HepG2 (cell line): ENCODE data around the gene NPHS1. TPM values are rescaled to one million over a fixed set of nuclear protein-coding genes. Genes with fewer than 3 reads are reported as not detected.

Experiments used
- CBFB ChIP-seq: sonication (generic); formaldehyde crosslinking; IDR thresholded peaks from 2 replicates; pipeline ENCODE4 v1.4.0; 2020; ENCODE audit warnings: missing genetic modification reagents
- DRAP1 ChIP-seq: IDR thresholded peaks from 2 replicates; pipeline ENCODE4 v1.6.1; 2016; ENCODE audit warnings: missing genetic modification reagents, missing compliant biosample characterization
- ETV5 ChIP-seq: IDR thresholded peaks from 2 replicates; pipeline ENCODE4 v1.6.1; 2018; ENCODE audit warnings: missing biosample characterization, missing genetic modification reagents, inconsistent platforms, borderline replicate concordance
- GATAD1 ChIP-seq: IDR thresholded peaks from 2 replicates; pipeline ENCODE4 v1.6.1; 2016; ENCODE audit warnings: missing genetic modification reagents, missing compliant biosample characterization
- HES4 ChIP-seq: sonication (generic); formaldehyde crosslinking; IDR thresholded peaks from 2 replicates; pipeline ENCODE4 v1.9.0; 2021; ENCODE audit warnings: mild to moderate bottlenecking, missing genetic modification reagents, borderline replicate concordance
- RBFOX2 ChIP-seq: fragments of 200-400 bp; formaldehyde crosslinking; IDR thresholded peaks from 2 replicates; pipeline ENCODE4 v1.6.1; 2017; ENCODE audit warnings: low read depth, mild to moderate bottlenecking, low read length
- SALL2 ChIP-seq: sonication (generic); formaldehyde crosslinking; IDR thresholded peaks from 2 replicates; pipeline ENCODE4 v1.8.1; 2023; ENCODE audit warnings: mild to moderate bottlenecking, missing genetic modification reagents, inconsistent platforms
- TFAP4 ChIP-seq: sonication (generic); IDR thresholded peaks from 2 replicates; pipeline ENCODE4 v1.6.1; 2016; ENCODE audit warnings: low read depth, borderline replicate concordance
- YEATS4 ChIP-seq: sonication (generic); formaldehyde crosslinking; IDR thresholded peaks from 2 replicates; pipeline ENCODE4 v1.4.0; 2020; ENCODE audit warnings: missing genetic modification reagents, borderline replicate concordance
- ZBTB7B ChIP-seq: sonication (generic); formaldehyde crosslinking; IDR thresholded peaks from 2 replicates; pipeline ENCODE4 v1.4.0; 2020; ENCODE audit warnings: missing genetic modification reagents
- ZNF484 ChIP-seq: sonication (generic); formaldehyde crosslinking; IDR thresholded peaks from 2 replicates; pipeline ENCODE4 v1.5.1; 2020; ENCODE audit warnings: mild to moderate bottlenecking, low read depth, missing genetic modification reagents, borderline replicate concordance
- ZNF740 ChIP-seq: sonication (generic); formaldehyde crosslinking; IDR thresholded peaks from 2 replicates; pipeline ENCODE4 v1.4.0; 2020; ENCODE audit warnings: missing genetic modification reagents
- ZNF879 ChIP-seq: sonication (generic); formaldehyde crosslinking; IDR thresholded peaks from 2 replicates; pipeline ENCODE4 v1.8.1; 2023; ENCODE audit warnings: missing genetic modification reagents
- polyA plus RNA-seq, 8 experiments: library from polyadenylated mRNA; depleted of rRNA in 3 of 8; stranded (reverse) in 7 of 8; unstranded in 1 of 8; fragments of >200 nt; fragmentation: Illumina TruSeq in 4 of 8; extraction: Trizol in 4 of 8; gene quantifications; 2 replicates each; pipeline versions ENCODE4 v1.2.1 to v1.2.3, GENCODE V29; 2011 to 2016; ENCODE audit warnings: low read depth in 4 of 8, missing spikeins in 1 of 8, mixed read lengths in 1 of 8; ENCODE audit not compliant: insufficient read depth in 1 of 8
- total RNA-seq, 5 experiments: library from RNA; depleted of rRNA; stranded (reverse); fragments of >200 nt; fragmentation: Illumina TruSeq; extraction: Trizol; gene quantifications; 2 replicates each; pipeline ENCODE4 v1.2.3, GENCODE V29; 2016; ENCODE audit warnings: low read depth in 1 of 5
- TF ChIP-seq, protein P1 (sequence below): IDR thresholded peaks from 2 replicates; pipeline ENCODE4 v1.6.1; 2016; ENCODE audit warnings: mild to moderate bottlenecking
- TF ChIP-seq, protein P2 (sequence below), 2 experiments: sonication (generic) in 1 of 2; formaldehyde crosslinking in 1 of 2; IDR thresholded peaks; 2 replicates each; pipeline versions ENCODE4 v1.4.0 to v1.6.1; 2018 to 2020; ENCODE audit warnings: missing genetic modification reagents in 2 of 2, borderline replicate concordance in 1 of 2, low read depth in 1 of 2, mild to moderate bottlenecking in 1 of 2, missing biosample characterization in 1 of 2
- TF ChIP-seq, protein P3 (sequence below): sonication (generic); formaldehyde crosslinking; IDR thresholded peaks from 2 replicates; pipeline ENCODE4 v1.4.0; 2020; ENCODE audit warnings: missing genetic modification reagents

NPHS1 gene
- total and polyA plus RNA-seq, 2 of the 13 experiments (the other 11 are each of a cell fraction or from before 2014, with no cell fraction given) = not detected

DNA sequence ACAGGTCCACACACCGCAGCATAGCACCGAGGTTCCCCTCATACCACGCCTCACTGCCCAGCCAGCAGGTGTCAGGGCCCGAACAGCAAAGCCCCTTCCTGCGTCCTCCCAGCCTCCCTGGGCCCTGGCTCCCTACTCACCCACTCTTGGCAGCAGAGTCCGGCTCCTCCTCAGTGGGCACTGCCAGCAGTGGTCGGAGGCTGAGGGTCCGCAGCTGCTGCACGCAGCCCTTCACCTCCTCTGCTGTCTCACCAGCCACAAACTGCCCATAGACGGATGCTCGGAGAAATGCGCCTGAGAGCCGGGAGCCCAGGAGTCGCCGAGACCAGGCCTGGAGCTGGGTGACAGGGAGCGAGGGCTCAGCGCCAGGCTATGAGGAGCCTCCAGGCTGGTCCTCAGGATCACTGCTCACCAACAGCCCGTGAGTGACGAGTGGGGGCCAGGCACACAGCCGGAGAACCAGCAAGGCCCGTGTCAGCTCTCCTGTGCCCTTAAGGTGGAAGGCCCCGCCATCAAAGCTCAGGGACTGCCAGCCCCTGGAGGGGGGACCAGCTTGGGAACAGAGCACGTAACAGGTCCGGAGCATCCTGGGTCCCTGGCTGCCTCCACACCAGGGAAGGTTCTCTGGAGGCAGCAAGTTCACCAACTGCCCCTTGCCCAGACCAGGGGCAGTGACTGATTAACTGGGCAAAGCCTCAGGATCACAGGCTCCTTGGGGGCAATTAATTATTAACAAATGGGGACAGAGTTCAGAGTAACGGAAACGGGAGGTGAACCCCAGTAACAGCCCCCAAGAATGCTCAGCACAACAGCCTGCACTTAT lies 39.9 kb downstream of the NPHS1 start, which contains the start of gene PRODH2 (continued):
- TF ChIP-seq, protein P1, sequence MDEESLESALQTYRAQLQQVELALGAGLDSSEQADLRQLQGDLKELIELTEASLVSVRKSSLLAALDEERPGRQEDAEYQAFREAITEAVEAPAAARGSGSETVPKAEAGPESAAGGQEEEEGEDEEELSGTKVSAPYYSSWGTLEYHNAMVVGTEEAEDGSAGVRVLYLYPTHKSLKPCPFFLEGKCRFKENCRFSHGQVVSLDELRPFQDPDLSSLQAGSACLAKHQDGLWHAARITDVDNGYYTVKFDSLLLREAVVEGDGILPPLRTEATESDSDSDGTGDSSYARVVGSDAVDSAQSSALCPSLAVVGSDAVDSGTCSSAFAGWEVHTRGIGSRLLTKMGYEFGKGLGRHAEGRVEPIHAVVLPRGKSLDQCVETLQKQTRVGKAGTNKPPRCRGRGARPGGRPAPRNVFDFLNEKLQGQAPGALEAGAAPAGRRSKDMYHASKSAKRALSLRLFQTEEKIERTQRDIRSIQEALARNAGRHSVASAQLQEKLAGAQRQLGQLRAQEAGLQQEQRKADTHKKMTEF (CRISPR knock-in tag) = peak; percentile 70
- TF ChIP-seq, protein P2, sequence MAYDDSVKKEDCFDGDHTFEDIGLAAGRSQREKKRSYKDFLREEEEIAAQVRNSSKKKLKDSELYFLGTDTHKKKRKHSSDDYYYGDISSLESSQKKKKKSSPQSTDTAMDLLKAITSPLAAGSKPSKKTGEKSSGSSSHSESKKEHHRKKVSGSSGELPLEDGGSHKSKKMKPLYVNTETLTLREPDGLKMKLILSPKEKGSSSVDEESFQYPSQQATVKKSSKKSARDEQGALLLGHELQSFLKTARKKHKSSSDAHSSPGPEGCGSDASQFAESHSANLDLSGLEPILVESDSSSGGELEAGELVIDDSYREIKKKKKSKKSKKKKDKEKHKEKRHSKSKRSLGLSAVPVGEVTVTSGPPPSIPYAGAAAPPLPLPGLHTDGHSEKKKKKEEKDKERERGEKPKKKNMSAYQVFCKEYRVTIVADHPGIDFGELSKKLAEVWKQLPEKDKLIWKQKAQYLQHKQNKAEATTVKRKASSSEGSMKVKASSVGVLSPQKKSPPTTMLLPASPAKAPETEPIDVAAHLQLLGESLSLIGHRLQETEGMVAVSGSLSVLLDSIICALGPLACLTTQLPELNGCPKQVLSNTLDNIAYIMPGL (CRISPR knock-in tag; IDR thresholded peaks at IDR 0.05; ENCODE audit: borderline replicate concordance in 1 of 2, low read depth in 1 of 2) = peak; percentile 42 to 77; a peak in 3 of 4 replicates
- TF ChIP-seq, protein P3, sequence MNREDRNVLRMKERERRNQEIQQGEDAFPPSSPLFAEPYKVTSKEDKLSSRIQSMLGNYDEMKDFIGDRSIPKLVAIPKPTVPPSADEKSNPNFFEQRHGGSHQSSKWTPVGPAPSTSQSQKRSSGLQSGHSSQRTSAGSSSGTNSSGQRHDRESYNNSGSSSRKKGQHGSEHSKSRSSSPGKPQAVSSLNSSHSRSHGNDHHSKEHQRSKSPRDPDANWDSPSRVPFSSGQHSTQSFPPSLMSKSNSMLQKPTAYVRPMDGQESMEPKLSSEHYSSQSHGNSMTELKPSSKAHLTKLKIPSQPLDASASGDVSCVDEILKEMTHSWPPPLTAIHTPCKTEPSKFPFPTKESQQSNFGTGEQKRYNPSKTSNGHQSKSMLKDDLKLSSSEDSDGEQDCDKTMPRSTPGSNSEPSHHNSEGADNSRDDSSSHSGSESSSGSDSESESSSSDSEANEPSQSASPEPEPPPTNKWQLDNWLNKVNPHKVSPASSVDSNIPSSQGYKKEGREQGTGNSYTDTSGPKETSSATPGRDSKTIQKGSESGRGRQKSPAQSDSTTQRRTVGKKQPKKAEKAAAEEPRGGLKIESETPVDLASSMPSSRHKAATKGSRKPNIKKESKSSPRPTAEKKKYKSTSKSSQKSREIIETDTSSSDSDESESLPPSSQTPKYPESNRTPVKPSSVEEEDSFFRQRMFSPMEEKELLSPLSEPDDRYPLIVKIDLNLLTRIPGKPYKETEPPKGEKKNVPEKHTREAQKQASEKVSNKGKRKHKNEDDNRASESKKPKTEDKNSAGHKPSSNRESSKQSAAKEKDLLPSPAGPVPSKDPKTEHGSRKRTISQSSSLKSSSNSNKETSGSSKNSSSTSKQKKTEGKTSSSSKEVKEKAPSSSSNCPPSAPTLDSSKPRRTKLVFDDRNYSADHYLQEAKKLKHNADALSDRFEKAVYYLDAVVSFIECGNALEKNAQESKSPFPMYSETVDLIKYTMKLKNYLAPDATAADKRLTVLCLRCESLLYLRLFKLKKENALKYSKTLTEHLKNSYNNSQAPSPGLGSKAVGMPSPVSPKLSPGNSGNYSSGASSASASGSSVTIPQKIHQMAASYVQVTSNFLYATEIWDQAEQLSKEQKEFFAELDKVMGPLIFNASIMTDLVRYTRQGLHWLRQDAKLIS (CRISPR knock-in tag) = 0 out of 2 replicates have a peak, but pooled peaks have one; percentile 30
- TF ChIP-seq RBFOX2 (peak; percentile 63), SALL2 (CRISPR knock-in tag) (no peak), ZNF879 (CRISPR knock-in tag) (0 out of 2 replicates have a peak, but pooled peaks have one; percentile 61), GATAD1 (CRISPR knock-in tag) (peak; percentile 54; the same call in 1 of the 2 replicates), YEATS4 (CRISPR knock-in tag) (peak; percentile 55; the same call in 1 of the 2 replicates), CBFB (CRISPR knock-in tag) (0 out of 2 replicates have a peak, but pooled peaks have one; percentile 43), DRAP1 (peak; percentile 76; the same call in 1 of the 2 replicates), ETV5 (CRISPR knock-in tag) (peak; percentile 87; the same call in 1 of the 2 replicates), HES4 (CRISPR knock-in tag) (peak; percentile 74; the same call in 1 of the 2 replicates), TFAP4 (peak; percentile 44; the same call in 1 of the 2 replicates), ZNF740 (CRISPR knock-in tag) (no peak), ZNF484 (no peak), ZBTB7B (peak; percentile 48; the same call in 1 of the 2 replicates)
